Measurements from ENCODE around the gene GRID1. TPM values are rescaled to one million over a fixed set of nuclear protein-coding genes. Genes with fewer than 3 reads are reported as not detected.
"Not testable (repeated sequence)": the region's sequence is repeated elsewhere in the genome, so short reads cannot be mapped to it uniquely, and the experiment has no call there.

Gene GRID1
- total RNA-seq, 1 donor from 2014 or later, result 9.2 TPM

DNA sequence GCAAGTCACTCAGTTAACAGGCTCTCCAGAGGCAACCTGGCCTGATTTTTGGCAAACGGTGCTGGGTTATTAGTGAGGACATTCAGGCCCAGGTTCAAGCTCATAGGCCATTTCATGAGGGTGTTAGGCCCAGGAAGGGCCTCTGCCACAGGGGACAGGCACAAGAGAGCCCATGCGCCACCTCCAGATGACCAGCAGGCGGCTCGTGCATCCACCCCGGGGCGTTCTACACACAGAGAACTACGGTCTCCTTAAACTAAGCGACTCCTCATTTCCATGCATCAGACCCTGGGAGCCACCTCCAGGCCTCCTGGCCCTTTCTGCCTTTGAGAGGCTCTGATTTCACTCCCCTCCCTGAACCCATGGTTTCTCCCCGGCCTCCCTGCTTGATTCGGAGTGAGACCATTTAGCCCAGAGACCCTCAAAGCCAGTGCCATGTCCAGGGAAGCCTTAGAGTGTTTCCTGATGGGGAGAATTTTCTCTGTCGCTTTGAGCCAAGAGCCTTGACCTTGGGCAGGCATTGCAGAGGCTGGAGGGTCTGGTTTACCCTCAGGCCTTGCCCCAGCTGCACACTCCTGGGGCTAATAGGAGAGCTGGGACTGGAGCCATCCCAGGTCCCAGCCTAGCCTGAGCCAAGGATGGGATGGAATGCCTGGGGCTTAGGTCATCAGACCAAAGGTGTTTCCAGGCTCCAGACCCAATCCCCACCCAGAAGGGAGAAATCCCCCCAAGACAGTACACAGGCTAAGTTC lies 188.0 kb downstream of the GRID1 start:
- H3K36me3 Mint-ChIP-seq, result no peaks in the 10 kb centered on the region
- H3K27me3 Mint-ChIP-seq, result peaks cover 3% of the 10 kb centered on the region
- TF ChIP-seq, protein P1, sequence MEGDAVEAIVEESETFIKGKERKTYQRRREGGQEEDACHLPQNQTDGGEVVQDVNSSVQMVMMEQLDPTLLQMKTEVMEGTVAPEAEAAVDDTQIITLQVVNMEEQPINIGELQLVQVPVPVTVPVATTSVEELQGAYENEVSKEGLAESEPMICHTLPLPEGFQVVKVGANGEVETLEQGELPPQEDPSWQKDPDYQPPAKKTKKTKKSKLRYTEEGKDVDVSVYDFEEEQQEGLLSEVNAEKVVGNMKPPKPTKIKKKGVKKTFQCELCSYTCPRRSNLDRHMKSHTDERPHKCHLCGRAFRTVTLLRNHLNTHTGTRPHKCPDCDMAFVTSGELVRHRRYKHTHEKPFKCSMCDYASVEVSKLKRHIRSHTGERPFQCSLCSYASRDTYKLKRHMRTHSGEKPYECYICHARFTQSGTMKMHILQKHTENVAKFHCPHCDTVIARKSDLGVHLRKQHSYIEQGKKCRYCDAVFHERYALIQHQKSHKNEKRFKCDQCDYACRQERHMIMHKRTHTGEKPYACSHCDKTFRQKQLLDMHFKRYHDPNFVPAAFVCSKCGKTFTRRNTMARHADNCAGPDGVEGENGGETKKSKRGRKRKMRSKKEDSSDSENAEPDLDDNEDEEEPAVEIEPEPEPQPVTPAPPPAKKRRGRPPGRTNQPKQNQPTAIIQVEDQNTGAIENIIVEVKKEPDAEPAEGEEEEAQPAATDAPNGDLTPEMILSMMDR (conservative IDR thresholded peaks at IDR 0.05), result peak; percentile 72
- H3K27ac Mint-ChIP-seq, result no peak overlapping the region
- no peaks in the 10 kb centered on the region for H3K9me3 Mint-ChIP-seq
- no peak for DNase-seq (ENCODE audit: extremely low spot score, unreplicated experiment)
- H3K4me1 Mint-ChIP-seq (ENCODE audit: unreplicated experiment), result no peaks in the 10 kb centered on the region
- H3K4me3 Mint-ChIP-seq, result no peak overlapping the region

GRCh38 chr10:86177537-86178155 lies 188.9 kb downstream of the GRID1 start:
- Mint-ChIP-seq H3K36me3 (no peaks in the 10 kb centered on the region), H3K4me3 (no peak overlapping the region), H3K27me3 (peaks cover 3% of the 10 kb centered on the region), H3K27ac (no peak overlapping the region), H3K4me1 (ENCODE audit: unreplicated experiment) (no peaks in the 10 kb centered on the region), H3K9me3 (no peaks in the 10 kb centered on the region)
- TF ChIP-seq, protein P1 (conservative IDR thresholded peaks at IDR 0.05), result no peak
- DNase-seq (ENCODE audit: extremely low spot score, unreplicated experiment), result no peak

DNA sequence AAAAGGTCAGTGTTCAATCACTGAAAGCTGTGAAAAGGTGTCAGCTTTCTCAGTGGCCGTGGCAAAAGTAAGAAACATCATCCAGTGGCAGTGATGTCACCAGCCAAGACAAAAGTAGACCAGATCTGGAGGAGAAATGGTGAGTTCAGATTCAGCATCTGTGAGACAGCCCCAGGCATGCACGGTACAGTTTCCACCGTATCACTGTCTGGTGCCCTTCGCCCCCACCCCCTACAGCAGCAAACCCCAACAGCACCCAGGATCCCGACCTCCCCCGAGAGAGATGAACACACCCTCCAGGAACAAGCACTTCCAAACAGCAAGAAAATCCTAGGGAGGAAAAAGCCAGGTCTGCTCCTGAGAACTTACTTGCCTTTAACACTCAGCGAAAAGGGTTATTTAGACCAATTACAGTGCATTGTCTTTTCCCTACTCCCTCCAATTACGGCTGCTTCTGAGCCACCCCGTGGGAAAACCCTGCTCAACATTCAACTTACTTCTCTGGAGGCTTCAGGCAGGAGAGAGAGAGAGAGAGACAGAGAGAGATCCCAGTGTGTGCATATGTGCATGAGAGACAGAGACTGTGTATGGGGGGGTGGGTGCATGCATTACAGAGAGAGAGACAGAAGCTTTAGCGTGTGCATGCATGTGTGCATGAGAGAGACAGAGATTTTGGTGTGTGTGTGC lies 189.6 kb downstream of the GRID1 start:
- TF ChIP-seq, protein P1 (conservative IDR thresholded peaks at IDR 0.05), result no peak
- DNase-seq (ENCODE audit: extremely low spot score, unreplicated experiment), result no peak
- H3K4me3 Mint-ChIP-seq, result no peak overlapping the region
- H3K4me1 Mint-ChIP-seq (ENCODE audit: unreplicated experiment), result no peaks in the 10 kb centered on the region
- no peaks in the 10 kb centered on the region for H3K9me3 Mint-ChIP-seq
- H3K36me3 Mint-ChIP-seq, result no peaks in the 10 kb centered on the region
- no peak overlapping the region for H3K27ac Mint-ChIP-seq
- no peaks in the 10 kb centered on the region for H3K27me3 Mint-ChIP-seq

DNA sequence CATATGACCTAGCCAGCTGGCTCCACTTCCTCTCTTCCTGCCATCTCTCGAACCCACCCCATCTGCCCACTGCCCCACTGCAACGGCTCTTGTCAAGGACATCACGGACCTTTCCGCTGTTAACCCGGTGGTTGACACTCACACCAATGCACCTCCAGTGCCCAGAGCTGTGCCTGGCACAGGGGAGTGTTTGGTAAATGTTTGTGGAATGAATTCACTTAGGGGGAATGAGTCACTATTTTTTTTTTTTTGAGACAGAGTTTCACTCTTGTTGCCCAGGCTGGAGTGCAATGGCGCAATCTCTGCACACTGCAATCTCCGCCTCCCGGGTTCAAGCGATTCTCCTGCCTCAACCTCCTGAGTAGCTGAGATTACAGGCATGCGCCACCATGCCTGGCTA lies 191.1 kb downstream of the GRID1 start:
- not testable (repeated sequence) for H3K27ac Mint-ChIP-seq; DNase-seq (ENCODE audit: extremely low spot score, unreplicated experiment); H3K9me3 Mint-ChIP-seq; H3K27me3 Mint-ChIP-seq; H3K4me3 Mint-ChIP-seq; H3K4me1 Mint-ChIP-seq (ENCODE audit: unreplicated experiment); H3K36me3 Mint-ChIP-seq

DNA sequence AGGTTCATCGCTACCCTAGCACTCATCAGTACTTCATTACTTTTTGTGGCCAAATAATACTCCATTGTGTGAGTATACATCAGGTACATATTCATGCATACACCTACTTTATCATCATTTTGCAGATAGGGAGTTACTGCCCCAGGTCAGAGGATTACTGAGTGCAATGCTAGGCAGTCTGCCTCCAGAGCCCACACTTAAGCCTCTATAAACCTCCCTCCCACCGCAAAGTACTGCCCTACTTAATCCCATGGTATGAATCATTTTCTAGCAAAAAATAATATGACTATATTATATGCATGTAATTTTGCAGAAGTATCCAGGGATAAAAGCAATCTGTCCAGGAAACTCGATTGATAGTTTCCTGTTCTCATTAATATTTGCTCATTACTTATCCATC lies 194.3 kb downstream of the GRID1 start:
- TF ChIP-seq, protein P1 (conservative IDR thresholded peaks at IDR 0.05), result no peak
- no peak for DNase-seq (ENCODE audit: extremely low spot score, unreplicated experiment)
- Mint-ChIP-seq H3K27me3 (no peaks in the 10 kb centered on the region), H3K9me3 (no peaks in the 10 kb centered on the region), H3K36me3 (no peaks in the 10 kb centered on the region), H3K4me3 (no peak overlapping the region), H3K4me1 (ENCODE audit: unreplicated experiment) (no peaks in the 10 kb centered on the region), H3K27ac (no peak overlapping the region)

Data from type B pancreatic cell (in vitro differentiated cells).